ENCODE measurements around the gene GNAS-AS1. TPM values are rescaled to one million over a fixed set of nuclear protein-coding genes. Genes with fewer than 3 reads are reported as not detected.

Gene GNAS-AS1
- total RNA-seq, 1 donor from 2014 or later = not detected

- no peak overlapping the region for H3K4me3 ChIP-seq
- intact Hi-C loops (cut with DNase I) = no loop called here
- TF ChIP-seq CTCF (IDR thresholded peaks at IDR 0.05) = no peak
Observed at GRCh38 chr20:58802061-58802460, 48.6 kb downstream of the GNAS-AS1 start.

GRCh38 chr20:58800134-58800871 is 50.4 kb downstream of the GNAS-AS1 start:
- no peaks in the 10 kb centered on the region for H3K4me1 ChIP-seq
- H3K4me3 ChIP-seq = no peak overlapping the region
- intact Hi-C loops (cut with DNase I) = no loop called here
- H3K27ac ChIP-seq = no peak overlapping the region
- no peak for TF ChIP-seq CTCF (IDR thresholded peaks at IDR 0.05)
- no peaks in the 10 kb centered on the region for H3K36me3 ChIP-seq
- no peak for DNase-seq (ENCODE audit: low spot score in 2 of 2)
- H3K9me3 ChIP-seq = no peaks in the 10 kb centered on the region
- H3K27me3 ChIP-seq = no peaks in the 10 kb centered on the region

More at GRCh38 chr20:58802061-58802460, 48.6 kb downstream of the GNAS-AS1 start:
- Histone ChIP-seq H3K4me1 (no peaks in the 10 kb centered on the region), H3K27ac (no peak overlapping the region), H3K9me3 (no peaks in the 10 kb centered on the region), H3K36me3 (no peaks in the 10 kb centered on the region), H3K27me3 (no peaks in the 10 kb centered on the region)
- no peak for DNase-seq (ENCODE audit: low spot score in 2 of 2)

- intact Hi-C loops (cut with DNase I) = no loop called here
- H3K36me3 ChIP-seq = no peaks in the 10 kb centered on the region
- DNase-seq (ENCODE audit: low spot score in 2 of 2) = no peak
- no peak overlapping the region for H3K27ac ChIP-seq
- H3K27me3 ChIP-seq = no peaks in the 10 kb centered on the region
- no peaks in the 10 kb centered on the region for H3K9me3 ChIP-seq
- no peak overlapping the region for H3K4me3 ChIP-seq
- no peak for TF ChIP-seq CTCF (IDR thresholded peaks at IDR 0.05)
- H3K4me1 ChIP-seq = no peaks in the 10 kb centered on the region
Observed at GRCh38 chr20:58797371-58798338, 53.0 kb downstream of the GNAS-AS1 start.

GRCh38 chr20:58795923-58796245 is 54.8 kb downstream of the GNAS-AS1 start:
- intact Hi-C loops (cut with DNase I) = no loop called here
- no peak overlapping the region for H3K27ac ChIP-seq
- H3K27me3 ChIP-seq = no peaks in the 10 kb centered on the region
- no peak for TF ChIP-seq CTCF (IDR thresholded peaks at IDR 0.05)
- no peaks in the 10 kb centered on the region for H3K9me3 ChIP-seq
- H3K4me1 ChIP-seq = no peaks in the 10 kb centered on the region
- H3K4me3 ChIP-seq = no peak overlapping the region
- DNase-seq (ENCODE audit: low spot score in 2 of 2) = no peak
- no peaks in the 10 kb centered on the region for H3K36me3 ChIP-seq

- DNase-seq (ENCODE audit: low spot score in 2 of 2) = no peak
- H3K4me1 ChIP-seq = no peaks in the 10 kb centered on the region
- H3K4me3 ChIP-seq = no peak overlapping the region
- H3K27ac ChIP-seq = no peak overlapping the region
- intact Hi-C loops (cut with DNase I) = no loop called here
- H3K27me3 ChIP-seq = no peaks in the 10 kb centered on the region
- H3K9me3 ChIP-seq = no peaks in the 10 kb centered on the region
- no peaks in the 10 kb centered on the region for H3K36me3 ChIP-seq
- TF ChIP-seq CTCF (IDR thresholded peaks at IDR 0.05) = no peak
Observed at GRCh38 chr20:58795181-58795922, 55.4 kb downstream of the GNAS-AS1 start.

Measured in ascending aorta (tissue), 2 donors.